ENCODE data around the gene UBTD1.

- TF ChIP-seq, protein P1, sequence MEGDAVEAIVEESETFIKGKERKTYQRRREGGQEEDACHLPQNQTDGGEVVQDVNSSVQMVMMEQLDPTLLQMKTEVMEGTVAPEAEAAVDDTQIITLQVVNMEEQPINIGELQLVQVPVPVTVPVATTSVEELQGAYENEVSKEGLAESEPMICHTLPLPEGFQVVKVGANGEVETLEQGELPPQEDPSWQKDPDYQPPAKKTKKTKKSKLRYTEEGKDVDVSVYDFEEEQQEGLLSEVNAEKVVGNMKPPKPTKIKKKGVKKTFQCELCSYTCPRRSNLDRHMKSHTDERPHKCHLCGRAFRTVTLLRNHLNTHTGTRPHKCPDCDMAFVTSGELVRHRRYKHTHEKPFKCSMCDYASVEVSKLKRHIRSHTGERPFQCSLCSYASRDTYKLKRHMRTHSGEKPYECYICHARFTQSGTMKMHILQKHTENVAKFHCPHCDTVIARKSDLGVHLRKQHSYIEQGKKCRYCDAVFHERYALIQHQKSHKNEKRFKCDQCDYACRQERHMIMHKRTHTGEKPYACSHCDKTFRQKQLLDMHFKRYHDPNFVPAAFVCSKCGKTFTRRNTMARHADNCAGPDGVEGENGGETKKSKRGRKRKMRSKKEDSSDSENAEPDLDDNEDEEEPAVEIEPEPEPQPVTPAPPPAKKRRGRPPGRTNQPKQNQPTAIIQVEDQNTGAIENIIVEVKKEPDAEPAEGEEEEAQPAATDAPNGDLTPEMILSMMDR (IDR thresholded peaks at IDR 0.05): no peak
- no peak for TF ChIP-seq POLR2AphosphoS5 (IDR thresholded peaks at IDR 0.05)
Observed at GRCh38 chr10:97582169-97582568, 83.4 kb downstream of the UBTD1 start.
